ENCODE data around the gene FRMD8.

GRCh38 chr11:65437436-65438227 lies 51.2 kb downstream of the FRMD8 start:
- TF ChIP-seq POLR2A (IDR thresholded peaks at IDR 0.05; ENCODE audit: low read depth, low read length) (no peak), POLR2AphosphoS5 (IDR thresholded peaks at IDR 0.05; ENCODE audit: low read depth, low read length) (no peak)
